GM23338 (cell line): ENCODE measurements around the gene KEAP1.

Experiments used
- CTCF ChIP-seq, 2 experiments: fragments of 200-600 bp in 1 of 2; sonication (generic) in 1 of 2; conservative IDR thresholded peaks; 2 replicates each; pipeline versions ENCODE4 v1.5.1 to v1.6.1; 2016 to 2017; ENCODE audit warnings: antibody characterized with exemption in 2 of 2, low read depth in 2 of 2, mild to moderate bottlenecking in 2 of 2, moderate library complexity in 1 of 2
- ETS1 ChIP-seq: IDR thresholded peaks from 2 replicates; pipeline ENCODE4 v1.6.1; 2016; ENCODE audit warnings: antibody characterized with exemption
- EZH2 ChIP-seq: fragments of 200-600 bp; sonication (generic); IDR thresholded peaks from one replicate; pipeline ENCODE4 v1.8.0; 2017; ENCODE audit warnings: antibody characterized with exemption, mild to moderate bottlenecking, low read depth; ENCODE audit not compliant: unreplicated experiment
- EZH2phosphoT487 ChIP-seq: fragments of 200-600 bp; sonication (generic); IDR thresholded peaks from one replicate; pipeline ENCODE4 v1.8.1; 2018; ENCODE audit warnings: antibody characterized with exemption; ENCODE audit not compliant: unreplicated experiment
- JUNB ChIP-seq: IDR thresholded peaks from one replicate; pipeline ENCODE4 v1.6.1; 2016; ENCODE audit warnings: antibody characterized with exemption; ENCODE audit not compliant: unreplicated experiment
- POLR2AphosphoS5 ChIP-seq: IDR thresholded peaks from 2 replicates; pipeline ENCODE4 v1.6.1; 2016; ENCODE audit warnings: antibody characterized with exemption, low read depth
- REST ChIP-seq: IDR thresholded peaks from one replicate; pipeline ENCODE4 v1.6.1; 2018; ENCODE audit warnings: antibody characterized with exemption; ENCODE audit not compliant: unreplicated experiment
- STAT1 ChIP-seq: IDR thresholded peaks from one replicate; pipeline ENCODE4 v1.6.1; 2016; ENCODE audit warnings: antibody characterized with exemption; ENCODE audit not compliant: unreplicated experiment
- ZNF331 ChIP-seq: fragments of 250-450 bp; sonication (Bioruptor Pico); IDR thresholded peaks from 2 replicates; pipeline ENCODE4 v1.5.0; 2020; ENCODE audit warnings: low read depth, mild to moderate bottlenecking, moderate library complexity

GRCh38 chr19:10449037-10449436, 54.1 kb downstream of the KEAP1 start:
- TF ChIP-seq CTCF (conservative IDR thresholded peaks at IDR 0.05; ENCODE audit: low read depth in 2 of 2) (no peak), EZH2 (no peak), POLR2AphosphoS5 (no peak), EZH2phosphoT487 (no peak), ZNF331 (CRISPR knock-in tag) (no peak), REST (no peak), JUNB (no peak), STAT1 (no peak), ETS1 (no peak)
